Measurements from ENCODE around the gene SEPTIN12.
A peak's percentile ranks its signal among the peaks of the same experiment; 100 is the strongest.

Gene SEPTIN12

GRCh38 chr16:4771646-4772045, 16.5 kb downstream of the SEPTIN12 start:
- no peak for DNase-seq (ENCODE audit: low spot score)
- no peak for TF ChIP-seq CTCF (IDR thresholded peaks at IDR 0.05; ENCODE audit: extremely low read depth, missing control alignments)

GRCh38 chr16:4769306-4769638, 18.9 kb downstream of the SEPTIN12 start:
- no peak for TF ChIP-seq CTCF (IDR thresholded peaks at IDR 0.05; ENCODE audit: extremely low read depth, missing control alignments)
- no peak for DNase-seq (ENCODE audit: low spot score)

- no peak for TF ChIP-seq CTCF (IDR thresholded peaks at IDR 0.05; ENCODE audit: extremely low read depth, missing control alignments)
- DNase-seq (ENCODE audit: low spot score) = peak; percentile 95
These were observed 19.4 kb downstream of the SEPTIN12 start for GRCh38 chr16:4768549-4769305.

- no peak for DNase-seq (ENCODE audit: low spot score)
- TF ChIP-seq CTCF (IDR thresholded peaks at IDR 0.05; ENCODE audit: extremely low read depth, missing control alignments) = no peak
These were observed 20.1 kb downstream of the SEPTIN12 start for GRCh38 chr16:4767872-4768548.

- DNase-seq (ENCODE audit: low spot score) = peak; percentile 98
- TF ChIP-seq CTCF (IDR thresholded peaks at IDR 0.05; ENCODE audit: extremely low read depth, missing control alignments) = no peak
These were observed 21.1 kb downstream of the SEPTIN12 start, which contains the start of gene ZNF500 for GRCh38 chr16:4766875-4767628. TSS of gene ZNF500 (minus strand) at chr16:4767162. CDS start at chr16:4765978, 1,184 bp downstream.

- DNase-seq (ENCODE audit: low spot score) = no peak
- TF ChIP-seq CTCF (IDR thresholded peaks at IDR 0.05; ENCODE audit: extremely low read depth, missing control alignments) = no peak
These were observed 22.4 kb downstream of the SEPTIN12 start for GRCh38 chr16:4765511-4766474.
